ENCODE measurements around the gene PCP2. TPM values are rescaled to one million over a fixed set of nuclear protein-coding genes. Genes with fewer than 3 reads are reported as not detected.

PCP2 gene
- not detected in 2 replicates for total RNA-seq (2014; rRNA removed; shearing (Covaris generic))

GRCh38 chr19:7633698-7634097 is at the start of gene PCP2:
Gene PCP2 (minus strand): TSS chr19:7633719. CDS start chr19:7633457, 262 bp downstream.
- no peak for DNase-seq (ENCODE audit: low read depth)

DNA sequence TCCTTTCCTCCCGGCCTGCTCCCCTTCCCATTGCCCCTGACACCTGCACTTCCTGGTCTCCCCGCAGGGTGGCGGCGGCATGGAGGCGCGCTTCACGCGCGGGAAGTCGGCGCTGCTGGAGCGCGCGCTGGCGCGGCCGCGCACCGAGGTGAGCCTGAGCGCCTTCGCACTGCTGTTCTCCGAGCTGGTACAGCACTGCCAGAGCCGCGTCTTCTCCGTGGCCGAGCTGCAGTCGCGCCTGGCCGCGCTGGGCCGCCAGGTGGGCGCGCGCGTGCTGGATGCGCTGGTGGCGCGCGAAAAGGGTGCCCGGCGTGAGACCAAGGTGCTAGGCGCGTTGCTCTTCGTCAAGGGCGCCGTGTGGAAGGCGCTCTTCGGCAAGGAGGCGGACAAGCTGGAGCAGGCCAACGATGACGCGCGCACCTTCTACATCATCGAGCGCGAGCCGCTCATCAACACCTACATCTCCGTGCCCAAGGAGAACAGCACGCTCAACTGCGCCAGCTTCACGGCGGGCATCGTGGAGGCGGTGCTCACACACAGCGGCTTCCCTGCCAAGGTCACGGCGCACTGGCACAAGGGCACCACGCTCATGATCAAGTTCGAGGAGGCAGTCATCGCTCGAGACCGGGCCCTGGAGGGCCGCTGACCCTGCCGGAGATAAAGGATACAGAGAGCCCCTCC is 48.8 kb upstream of the PCP2 start:
- DNase-seq (ENCODE audit: low read depth), result no peak

- peak; percentile 17 for DNase-seq (ENCODE audit: low read depth)
Measured at GRCh38 chr19:7681340-7682174, 48.0 kb upstream of the PCP2 start.

- peak; percentile 69 for DNase-seq (ENCODE audit: low read depth)
Measured at GRCh38 chr19:7680606-7681339, 47.3 kb upstream of the PCP2 start, which contains the start of gene TRAPPC5. Gene TRAPPC5 (plus strand): TSS chr19:7680833. CDS start chr19:7682254, 1,421 bp downstream.

DNA sequence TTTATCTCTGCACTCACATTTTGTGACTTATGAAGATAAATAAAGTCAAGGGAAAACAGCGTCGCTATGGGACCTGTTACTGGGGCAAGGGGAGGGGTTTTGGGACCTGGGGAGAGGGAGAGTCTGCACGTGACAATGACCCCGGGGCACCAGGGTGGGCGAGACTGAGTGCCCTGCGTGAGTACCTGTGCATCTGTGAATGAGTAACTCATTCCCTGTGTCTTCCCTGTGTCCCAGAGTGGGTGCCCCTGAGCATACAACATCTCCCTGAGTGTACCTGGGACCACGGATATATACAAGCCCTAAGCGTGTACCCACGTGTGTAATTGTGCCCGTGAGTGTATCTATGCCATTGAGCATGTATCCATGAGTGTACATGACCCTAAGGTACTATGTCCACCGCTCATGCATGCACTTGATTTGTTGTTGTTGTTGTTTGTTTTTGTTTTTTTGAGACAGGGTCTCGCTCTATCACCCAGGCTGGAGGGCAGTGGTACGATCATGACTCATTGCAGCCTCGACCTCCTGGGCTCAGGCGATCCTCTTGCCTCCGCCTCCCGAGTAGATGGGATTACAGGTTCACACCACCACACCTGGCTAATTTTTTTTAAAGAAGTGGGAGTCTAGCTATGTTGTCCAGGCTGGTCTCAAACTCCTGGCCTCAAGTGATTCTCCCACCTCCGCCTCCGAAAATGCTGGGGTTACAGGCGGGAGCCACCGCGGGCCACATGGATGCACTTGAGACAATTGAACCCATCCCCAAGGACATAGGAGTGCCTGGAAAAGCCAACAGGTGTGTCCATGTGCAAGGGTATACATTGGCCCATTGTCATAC is 46.5 kb upstream of the PCP2 start:
- no peak for DNase-seq (ENCODE audit: low read depth)

DNA sequence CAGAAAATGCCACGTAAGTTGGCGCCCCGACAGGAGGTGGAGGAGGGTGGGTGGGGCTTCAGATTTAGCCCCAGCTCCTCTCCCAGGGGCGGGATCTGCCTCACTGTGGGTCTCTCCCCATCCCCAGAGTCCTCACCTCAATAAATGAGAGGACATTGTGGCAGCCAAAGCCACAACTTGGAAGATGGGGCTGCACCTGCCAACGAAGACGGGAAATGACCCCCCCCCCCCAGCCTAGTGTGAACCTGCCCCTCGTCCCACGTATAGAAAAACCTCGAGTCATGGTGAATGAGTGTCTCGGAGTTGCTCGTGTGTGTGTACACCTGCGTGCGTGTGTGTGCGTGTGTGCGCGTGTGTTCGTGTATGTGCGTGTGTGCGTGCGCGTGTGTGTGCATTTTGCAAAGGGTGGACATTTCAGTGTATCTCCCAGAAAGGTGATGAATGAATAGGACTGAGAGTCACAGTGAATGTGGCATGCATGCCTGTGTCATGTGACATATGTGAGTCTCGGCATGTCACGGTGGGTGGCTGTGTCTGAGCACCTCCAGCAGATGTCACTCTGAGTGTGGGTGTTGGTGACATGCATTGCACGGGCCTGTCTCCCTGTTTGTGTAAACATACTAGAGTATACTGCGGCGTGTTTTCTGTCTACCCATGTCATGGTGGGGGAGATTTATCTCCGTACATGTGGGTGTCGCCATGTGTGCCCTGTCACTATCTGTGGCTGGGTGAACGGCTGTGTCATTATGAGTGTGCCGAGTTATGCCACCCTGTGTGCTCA is 45.6 kb upstream of the PCP2 start:
- DNase-seq (ENCODE audit: low read depth), result peak; percentile 18

- DNase-seq (ENCODE audit: low read depth), result no peak
Measured at GRCh38 chr19:7677669-7678311, 44.3 kb upstream of the PCP2 start.

- DNase-seq (ENCODE audit: low read depth), result no peak
Measured at GRCh38 chr19:7676854-7677253, 43.3 kb upstream of the PCP2 start, which contains the start of gene MCEMP1. Gene MCEMP1 (plus strand): TSS chr19:7677090. CDS start chr19:7677121, 31 bp downstream.

- DNase-seq (ENCODE audit: low read depth), result no peak
Measured at GRCh38 chr19:7676376-7676775, 42.9 kb upstream of the PCP2 start.

DNA sequence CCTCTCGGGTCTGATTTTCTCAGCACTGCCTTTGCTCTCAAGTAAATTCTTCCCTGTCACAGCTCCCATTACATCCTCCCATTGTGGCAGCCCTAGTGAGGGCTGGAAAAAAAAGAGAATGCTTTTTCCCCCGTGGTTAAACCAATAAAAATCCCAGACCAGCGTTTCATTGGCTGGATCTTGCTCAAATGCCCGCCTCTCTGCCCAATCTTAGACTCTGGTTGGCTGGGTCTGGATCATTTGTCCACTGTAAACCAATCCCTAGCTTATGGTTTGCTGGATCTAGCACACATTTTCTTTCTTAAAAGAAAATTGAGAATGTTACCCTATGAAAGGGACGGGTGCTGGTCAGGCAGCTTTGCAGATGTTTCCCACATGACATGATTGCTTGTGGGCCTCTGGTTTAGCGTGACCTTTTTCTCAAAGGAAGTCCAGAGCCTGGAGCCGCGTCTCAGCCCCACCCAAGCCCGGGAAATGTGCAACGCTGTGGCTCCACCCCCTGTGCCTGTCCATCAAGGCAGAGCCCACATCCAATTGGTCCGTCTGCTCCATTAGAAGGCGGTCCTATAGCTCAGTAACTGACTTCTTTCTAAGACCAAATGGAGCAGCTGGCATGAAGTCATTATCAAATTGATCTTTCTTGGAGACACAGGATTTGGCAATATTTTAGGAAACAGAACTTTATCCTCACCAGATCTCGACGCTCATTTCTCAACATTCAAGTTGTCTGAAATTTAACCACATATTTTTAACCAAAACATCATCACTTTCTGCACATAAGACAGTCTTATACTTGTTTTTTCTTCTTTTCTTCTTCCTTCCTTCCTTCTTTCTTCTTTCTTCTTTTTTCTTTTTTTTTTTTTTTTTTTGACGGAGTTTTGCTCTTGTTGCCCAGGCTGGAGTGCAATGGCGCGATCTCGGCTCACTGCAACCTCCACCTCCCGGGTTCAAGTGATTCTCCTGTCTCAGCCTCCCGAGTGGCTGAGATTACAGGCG is 40.8 kb upstream of the PCP2 start:
- peak; percentile 40 for DNase-seq (ENCODE audit: low read depth)

DNA sequence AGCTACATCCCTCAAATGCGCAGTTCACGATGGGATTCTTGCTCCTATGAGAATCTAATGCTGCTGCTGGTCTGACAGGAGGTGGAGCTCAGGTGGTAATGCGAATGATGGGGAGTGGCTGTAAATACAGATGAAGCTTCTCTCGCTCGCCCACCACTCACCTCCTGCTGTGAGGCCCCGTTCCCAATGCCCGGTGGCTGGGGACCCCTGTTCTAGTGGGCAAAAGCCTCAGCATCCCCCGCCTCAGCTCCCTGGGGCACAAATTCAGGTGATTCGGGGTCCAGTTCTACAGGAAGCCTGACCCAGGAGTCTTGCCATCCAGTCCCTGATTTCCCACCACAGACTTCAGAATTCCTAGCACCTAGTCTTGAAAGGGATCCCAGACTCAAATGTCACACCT is 39.0 kb upstream of the PCP2 start:
- DNase-seq (ENCODE audit: low read depth), result no peak

DNA sequence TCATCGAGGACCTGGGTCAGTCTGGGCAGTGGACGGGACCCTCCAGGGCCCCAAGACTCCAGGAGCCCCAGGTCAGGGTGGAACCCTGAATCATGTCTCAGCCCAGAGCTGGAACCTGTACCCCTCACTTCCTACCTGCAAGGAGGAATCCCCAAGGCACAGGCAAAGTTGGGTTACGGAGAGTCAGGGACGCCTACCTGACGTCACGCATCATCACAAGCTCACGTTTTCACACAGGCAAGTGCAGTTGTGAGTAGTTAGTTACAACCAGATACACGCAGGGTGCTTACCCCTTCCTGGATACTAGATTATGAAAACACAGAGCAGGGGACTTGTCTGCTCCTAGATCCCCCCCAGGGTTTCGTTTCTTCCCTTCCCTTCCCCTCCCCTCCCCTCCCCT is 37.3 kb upstream of the PCP2 start:
- no peak for DNase-seq (ENCODE audit: low read depth)

- no peak for DNase-seq (ENCODE audit: low read depth)
Measured at GRCh38 chr19:7670150-7670783, 36.7 kb upstream of the PCP2 start.

DNA sequence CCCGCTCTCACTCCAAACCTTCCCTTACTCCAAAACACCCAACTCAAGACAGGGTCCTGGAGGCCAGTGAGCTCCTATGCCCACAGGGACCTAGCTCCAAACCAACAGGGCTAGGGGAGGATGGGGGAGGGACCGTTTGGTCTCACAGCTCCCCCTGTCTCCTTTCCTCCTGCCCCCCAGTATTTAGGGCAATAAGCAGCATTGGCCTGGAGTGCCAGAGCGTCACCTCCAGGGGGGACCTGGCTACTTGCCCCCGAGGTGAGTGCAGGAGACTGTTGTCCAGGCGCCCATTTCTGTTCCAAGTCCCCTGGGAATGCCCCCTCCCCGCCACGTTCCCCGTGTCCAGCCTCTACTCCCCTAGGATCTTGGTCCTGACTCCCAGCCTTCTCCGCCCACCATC is 36.1 kb upstream of the PCP2 start:
- DNase-seq (ENCODE audit: low read depth), result no peak

DNA sequence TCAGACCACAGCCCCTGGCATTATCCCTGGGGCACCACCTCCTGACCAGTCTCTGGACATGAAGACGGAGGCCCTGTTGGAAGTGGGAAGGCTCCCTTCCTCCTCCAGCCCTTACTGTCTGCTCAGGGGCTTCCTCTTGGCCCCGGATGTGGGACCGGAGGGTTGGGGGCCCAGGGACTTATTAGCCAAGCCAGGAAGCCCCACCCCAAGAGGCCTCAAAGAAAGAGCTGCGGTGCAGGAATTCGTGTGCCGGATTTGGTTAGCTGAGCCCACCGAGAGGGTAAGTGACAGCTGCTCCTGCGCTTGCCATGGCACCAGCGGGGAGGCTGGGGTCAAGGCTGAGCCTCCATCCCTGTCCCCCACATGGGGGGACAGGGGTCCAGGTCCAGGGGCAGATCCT is 35.3 kb upstream of the PCP2 start, which contains the start of gene RETN:
TSS of gene RETN (plus strand) at position 208 of the 400 bp plus-strand sequence. CDS start 278 bp downstream, outside the sequence.
- no peak for DNase-seq (ENCODE audit: low read depth)

- no peak for DNase-seq (ENCODE audit: low read depth)
Measured at GRCh38 chr19:7665076-7665475, 31.6 kb upstream of the PCP2 start.

DNA sequence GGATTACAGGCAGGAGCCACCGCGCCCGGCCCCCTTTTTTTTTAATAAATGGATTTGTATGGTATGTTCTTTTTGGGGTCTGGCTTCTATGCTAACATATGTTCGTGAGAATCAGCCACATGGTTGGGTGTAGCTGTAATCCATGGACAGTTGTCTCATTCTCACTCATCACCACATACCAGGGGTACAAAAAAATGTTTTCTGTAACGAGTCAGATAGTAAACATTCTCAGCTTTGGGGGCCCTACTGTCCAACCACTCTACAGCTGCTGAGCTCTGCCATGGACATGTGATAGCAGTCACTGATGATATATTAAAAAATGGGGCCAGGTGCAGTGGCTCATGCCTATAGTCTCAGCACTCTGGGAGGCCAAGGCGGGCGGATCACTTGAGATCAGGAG is 30.2 kb upstream of the PCP2 start:
- DNase-seq (ENCODE audit: low read depth), result no peak

- no peak for DNase-seq (ENCODE audit: low read depth)
Measured at GRCh38 chr19:7662657-7663056, 29.1 kb upstream of the PCP2 start.
